Left kidney (tissue), 8 donors: ENCODE results near the gene MAGEB2. TPM values are rescaled to one million over a fixed set of nuclear protein-coding genes. Genes with fewer than 3 reads are reported as not detected.
"Not testable (repeated sequence)": the region's sequence is repeated elsewhere in the genome, so short reads cannot be mapped to it uniquely, and the experiment has no call there.

Experiments used
- DNase-seq: peaks from one replicate; pipeline ENCODE4 v3.0.0-alpha.2; 2013
- long read RNA-seq, 8 donors: transcript quantifications; one replicate each; lab custom pipeline, GENCODE V29; 2026
- polyA plus RNA-seq: library from polyadenylated mRNA; unstranded; fragments of 120-200 nt; gene quantifications from one replicate; pipeline ENCODE4 v1.2.1, GENCODE V29; 2013; ENCODE audit not compliant: insufficient read length

Gene MAGEB2
- polyA plus RNA-seq = not detected
- long read RNA-seq, donor 1 = 0 reads
- long read RNA-seq, donor 2 = 0 reads
- long read RNA-seq, donor 3 = 0 reads
- long read RNA-seq, donor 4 = 0 reads
- long read RNA-seq, donor 5 = 0 reads
- long read RNA-seq, donor 6 = 0 reads
- long read RNA-seq, donor 7 = 0 reads
- long read RNA-seq, donor 8 = 0 reads

GRCh38 chrX:30215357-30215843, at the start of gene MAGEB2:
MAGEB2 (plus strand) TSS chrX:30215563; CDS start chrX:30218581, 3,018 bp downstream.
- DNase-seq = no peak

GRCh38 chrX:30170900-30171299, 44.5 kb upstream of the MAGEB2 start:
- DNase-seq = no peak

- no peak for DNase-seq
Observed at GRCh38 chrX:30181353-30181752, 34.0 kb upstream of the MAGEB2 start.

- DNase-seq = no peak
Observed at GRCh38 chrX:30183554-30183953, 31.8 kb upstream of the MAGEB2 start.

- DNase-seq = no peak
Observed at GRCh38 chrX:30190426-30190825, 24.9 kb upstream of the MAGEB2 start.

GRCh38 chrX:30193910-30194309, 21.5 kb upstream of the MAGEB2 start:
- not testable (repeated sequence) for DNase-seq

- DNase-seq = no peak
Observed at GRCh38 chrX:30196322-30196721, 19.0 kb upstream of the MAGEB2 start.

GRCh38 chrX:30212172-30212571, 3.2 kb upstream of the MAGEB2 start:
- DNase-seq = no peak

GRCh38 chrX:30217465-30217864, 2.1 kb downstream of the MAGEB2 start:
- no peak for DNase-seq

- DNase-seq = no peak
Observed at GRCh38 chrX:30219372-30219771, 4.0 kb downstream of the MAGEB2 start.

GRCh38 chrX:30220661-30221060, 5.3 kb downstream of the MAGEB2 start:
- no peak for DNase-seq

- peak; percentile 3 for DNase-seq
Observed at GRCh38 chrX:30224536-30224935, 9.2 kb downstream of the MAGEB2 start.

GRCh38 chrX:30228526-30228925, 13.2 kb downstream of the MAGEB2 start:
- no peak for DNase-seq

GRCh38 chrX:30230395-30230794, 15.0 kb downstream of the MAGEB2 start, which contains the start of gene MAGEB3:
MAGEB3 (plus strand) TSS chrX:30230657; CDS start chrX:30235925, 5,268 bp downstream.
- no peak for DNase-seq

- no peak for DNase-seq
Observed at GRCh38 chrX:30241724-30242415, 26.5 kb downstream of the MAGEB2 start, which contains the start of gene MAGEB4. MAGEB4 (plus strand) TSS chrX:30242000; CDS start chrX:30242136, 136 bp downstream.

GRCh38 chrX:30246769-30247489, 31.6 kb downstream of the MAGEB2 start, which contains the start of gene MAGEB1:
MAGEB1 (plus strand) TSS chrX:30247146; CDS start chrX:30250494, 3,348 bp downstream.
- DNase-seq = no peak

- no peak for DNase-seq
Observed at GRCh38 chrX:30248854-30249253, 33.5 kb downstream of the MAGEB2 start.

GRCh38 chrX:30253257-30253656, 37.9 kb downstream of the MAGEB2 start:
- no peak for DNase-seq

- DNase-seq = no peak
Observed at GRCh38 chrX:30259927-30260326, 44.6 kb downstream of the MAGEB2 start.

- no peak for DNase-seq
Observed at GRCh38 chrX:30261012-30261411, 45.6 kb downstream of the MAGEB2 start.

- no peak for DNase-seq
Observed at GRCh38 chrX:30262763-30263162, 47.4 kb downstream of the MAGEB2 start.
